ENCODE results near the gene ARMC2. TPM values are rescaled to one million over a fixed set of nuclear protein-coding genes. Genes with fewer than 3 reads are reported as not detected.

The ARMC2 gene
- total and polyA plus RNA-seq, 2 donors (not counting 3 experiments of a cell fraction or from before 2014, with no cell fraction given) = 1.7 to 3.7 TPM

- Histone ChIP-seq H3K4me2 (ENCODE audit: insufficient read depth, low read length) (no peak overlapping the region), H3K4me3 (replicated peaks in 1 of 3; ENCODE audit: insufficient read depth in 1 of 3, low read depth in 1 of 3, low read length in 3 of 3) (no peak overlapping the region), H3K9me1 (replicated peaks; ENCODE audit: control insufficient read depth, extremely low read depth, insufficient read depth, low read length) (no peaks in the 10 kb centered on the region), H2AFZ (ENCODE audit: low read depth, low read length) (no peak overlapping the region), H3K4me1 (ENCODE audit: control insufficient read depth, extremely low read depth, insufficient read depth, low read length) (no peaks in the 10 kb centered on the region), H3K9ac (replicated peaks; ENCODE audit: extremely low read depth, insufficient read depth, low read length) (no peak overlapping the region), H3K9me3 (replicated peaks; ENCODE audit: control insufficient read depth, insufficient read depth, low read length) (no peaks in the 10 kb centered on the region), H3K79me2 (ENCODE audit: control insufficient read depth, insufficient read depth, low read length) (no peaks in the 10 kb centered on the region), H4K20me1 (replicated peaks; ENCODE audit: control insufficient read depth, extremely low read depth, insufficient read depth, low read length) (no peaks in the 10 kb centered on the region), H3K27ac (ENCODE audit: insufficient read depth, low read depth, low read length) (no peak overlapping the region), H3K36me3 (ENCODE audit: control insufficient read depth in 2 of 2, extremely low read depth in 1 of 2, insufficient read depth in 2 of 2, low read length in 2 of 2) (no peaks in the 10 kb centered on the region), H3K27me3 (ENCODE audit: control insufficient read depth in 2 of 2, insufficient read depth in 2 of 2, low read length in 2 of 2) (no peaks in the 10 kb centered on the region)
- intact Hi-C loops (cut with micrococcal nuclease) = no loop called here
- POLR2A ChIA-PET = no interaction called here
- dilution Hi-C loops (cut with MboI; ENCODE audit: extremely low pct_ligation_motif_present, low sequenced_read_pairs) = no loop called here
- CTCF ChIA-PET = interaction anchor here (1.0 to 1.7 kb wide), 2 partner anchors 13 to 38 kb away, joined by 3 to 4 read pairs; partner anchors contain the start of gene ARMC2
- DNase-seq (ENCODE audit: low read depth, low spot score) = no peak
- BruUV-seq (replicated peaks) = no TSS peak
- TF ChIP-seq GATA2 (IDR thresholded peaks at IDR 0.05; ENCODE audit: insufficient read depth, insufficient read length, low read depth, low read length) (no peak), JUN (IDR thresholded peaks at IDR 0.05; ENCODE audit: borderline replicate concordance, insufficient read depth, insufficient read length, low read depth) (no peak), FOS (IDR thresholded peaks at IDR 0.05; ENCODE audit: borderline replicate concordance, insufficient read depth, low read length) (no peak), POLR2A (IDR thresholded peaks at IDR 0.05; ENCODE audit: low read depth, low read length) (no peak), EZH2 (IDR thresholded peaks at IDR 0.05; ENCODE audit: borderline replicate concordance, low read depth, low read length, severe bottlenecking) (no peak), POLR2AphosphoS5 (IDR thresholded peaks at IDR 0.05; ENCODE audit: insufficient read depth, low read depth, low read length) (no peak), MYC (IDR thresholded peaks at IDR 0.05; ENCODE audit: low read depth, low read length) (no peak)
- TF ChIP-seq, protein P1, sequence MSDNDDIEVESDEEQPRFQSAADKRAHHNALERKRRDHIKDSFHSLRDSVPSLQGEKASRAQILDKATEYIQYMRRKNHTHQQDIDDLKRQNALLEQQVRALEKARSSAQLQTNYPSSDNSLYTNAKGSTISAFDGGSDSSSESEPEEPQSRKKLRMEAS (IDR thresholded peaks at IDR 0.05; ENCODE audit: insufficient read depth, insufficient read length) = no peak
- TF ChIP-seq, protein P2, sequence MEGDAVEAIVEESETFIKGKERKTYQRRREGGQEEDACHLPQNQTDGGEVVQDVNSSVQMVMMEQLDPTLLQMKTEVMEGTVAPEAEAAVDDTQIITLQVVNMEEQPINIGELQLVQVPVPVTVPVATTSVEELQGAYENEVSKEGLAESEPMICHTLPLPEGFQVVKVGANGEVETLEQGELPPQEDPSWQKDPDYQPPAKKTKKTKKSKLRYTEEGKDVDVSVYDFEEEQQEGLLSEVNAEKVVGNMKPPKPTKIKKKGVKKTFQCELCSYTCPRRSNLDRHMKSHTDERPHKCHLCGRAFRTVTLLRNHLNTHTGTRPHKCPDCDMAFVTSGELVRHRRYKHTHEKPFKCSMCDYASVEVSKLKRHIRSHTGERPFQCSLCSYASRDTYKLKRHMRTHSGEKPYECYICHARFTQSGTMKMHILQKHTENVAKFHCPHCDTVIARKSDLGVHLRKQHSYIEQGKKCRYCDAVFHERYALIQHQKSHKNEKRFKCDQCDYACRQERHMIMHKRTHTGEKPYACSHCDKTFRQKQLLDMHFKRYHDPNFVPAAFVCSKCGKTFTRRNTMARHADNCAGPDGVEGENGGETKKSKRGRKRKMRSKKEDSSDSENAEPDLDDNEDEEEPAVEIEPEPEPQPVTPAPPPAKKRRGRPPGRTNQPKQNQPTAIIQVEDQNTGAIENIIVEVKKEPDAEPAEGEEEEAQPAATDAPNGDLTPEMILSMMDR (IDR thresholded peaks at IDR 0.05; ENCODE audit: extremely low read depth in 1 of 2, insufficient read depth in 1 of 2, low read depth in 1 of 2, low read length in 2 of 2) = no peak
- FAIRE-seq = no peak
Measured at GRCh38 chr6:108810057-108810643, 38.1 kb upstream of the ARMC2 start.
